HepG2 (cell line): ENCODE results near the gene SHBG. TPM values are rescaled to one million over a fixed set of nuclear protein-coding genes. Genes with fewer than 3 reads are reported as not detected.

ENCODE experiments used
- CENPT ChIP-seq: sonication (generic); formaldehyde crosslinking; IDR thresholded peaks from 2 replicates; pipeline ENCODE4 v1.8.0; 2022; ENCODE audit warnings: low read depth, mild to moderate bottlenecking, moderate library complexity, missing genetic modification reagents
- ETV5 ChIP-seq: IDR thresholded peaks from 2 replicates; pipeline ENCODE4 v1.6.1; 2018; ENCODE audit warnings: missing biosample characterization, missing genetic modification reagents, inconsistent platforms, borderline replicate concordance
- HDAC1 ChIP-seq: sonication (generic); formaldehyde crosslinking; IDR thresholded peaks from 2 replicates; pipeline ENCODE4 v1.5.1; 2020; ENCODE audit warnings: mild to moderate bottlenecking, missing genetic modification reagents
- HDAC6 ChIP-seq: fragments of 200-600 bp; sonication (generic); IDR thresholded peaks from 2 replicates; pipeline ENCODE4 v1.7.0; 2017; ENCODE audit warnings: mild to moderate bottlenecking, antibody characterized with exemption, low read length, low read depth
- HNF4A ChIP-seq: sonication (generic); formaldehyde crosslinking; IDR thresholded peaks from 2 replicates; pipeline ENCODE4 v1.4.0; 2020; ENCODE audit warnings: missing genetic modification reagents
- IKZF1 ChIP-seq: fragments of 450-650 bp; IDR thresholded peaks from 2 replicates; pipeline ENCODE4 v1.7.1; 2016
- SKI ChIP-seq: fragments of 450-650 bp; IDR thresholded peaks from one replicate; pipeline ENCODE4 v1.6.1; 2018; ENCODE audit warnings: mild to moderate bottlenecking; ENCODE audit not compliant: partially characterized antibody
- THYN1 ChIP-seq: sonication (generic); formaldehyde crosslinking; IDR thresholded peaks from 2 replicates; pipeline ENCODE4 v1.8.1; 2023; ENCODE audit warnings: low read depth, mild to moderate bottlenecking, moderate library complexity, missing genetic modification reagents, borderline replicate concordance
- ZFX ChIP-seq: sonication (generic); formaldehyde crosslinking; IDR thresholded peaks from 2 replicates; pipeline ENCODE4 v1.4.0; 2020; ENCODE audit warnings: mild to moderate bottlenecking, low read depth, missing genetic modification reagents, moderate library complexity
- ZNF543 ChIP-seq: sonication (generic); formaldehyde crosslinking; IDR thresholded peaks from 2 replicates; pipeline ENCODE4 v1.4.0; 2020; ENCODE audit warnings: mild to moderate bottlenecking, missing genetic modification reagents
- ZNF670 ChIP-seq: sonication (generic); formaldehyde crosslinking; IDR thresholded peaks from 2 replicates; pipeline ENCODE4 v1.8.0; 2022; ENCODE audit warnings: mild to moderate bottlenecking, missing genetic modification reagents, borderline replicate concordance
- ZNF850 ChIP-seq: sonication (generic); formaldehyde crosslinking; conservative IDR thresholded peaks from 2 replicates; pipeline ENCODE4 v1.9.0; 2021; ENCODE audit warnings: mild to moderate bottlenecking, missing genetic modification reagents
- ZSCAN29 ChIP-seq: sonication (generic); formaldehyde crosslinking; conservative IDR thresholded peaks from 2 replicates; pipeline ENCODE4 v1.4.0; 2020; ENCODE audit warnings: mild to moderate bottlenecking, missing genetic modification reagents
- polyA plus RNA-seq, 8 experiments: library from polyadenylated mRNA; depleted of rRNA in 3 of 8; stranded (reverse) in 7 of 8; unstranded in 1 of 8; fragments of >200 nt; fragmentation: Illumina TruSeq in 4 of 8; extraction: Trizol in 4 of 8; gene quantifications; 2 replicates each; pipeline versions ENCODE4 v1.2.1 to v1.2.3, GENCODE V29; 2011 to 2016; ENCODE audit warnings: low read depth in 4 of 8, missing spikeins in 1 of 8, mixed read lengths in 1 of 8; ENCODE audit not compliant: insufficient read depth in 1 of 8
- total RNA-seq, 5 experiments: library from RNA; depleted of rRNA; stranded (reverse); fragments of >200 nt; fragmentation: Illumina TruSeq; extraction: Trizol; gene quantifications; 2 replicates each; pipeline ENCODE4 v1.2.3, GENCODE V29; 2016; ENCODE audit warnings: low read depth in 1 of 5
- TF ChIP-seq, protein P1 (sequence below): sonication (generic); formaldehyde crosslinking; IDR thresholded peaks from 2 replicates; pipeline ENCODE4 v1.8.0; 2023; ENCODE audit warnings: mild to moderate bottlenecking, missing genetic modification reagents
- TF ChIP-seq, protein P2 (sequence below): sonication (generic); formaldehyde crosslinking; IDR thresholded peaks from 2 replicates; pipeline ENCODE4 v1.9.0; 2021; ENCODE audit warnings: mild to moderate bottlenecking, missing genetic modification reagents
- TF ChIP-seq, protein P3 (sequence below): sonication (generic); formaldehyde crosslinking; IDR thresholded peaks from 2 replicates; pipeline ENCODE4 v1.4.0; 2020; ENCODE audit warnings: mild to moderate bottlenecking, missing genetic modification reagents
- TF ChIP-seq, protein P4 (sequence below): sonication (generic); formaldehyde crosslinking; IDR thresholded peaks from 2 replicates; pipeline ENCODE4; 2020; ENCODE audit warnings: missing genetic modification reagents, mild to moderate bottlenecking, borderline replicate concordance

SHBG gene
- total and polyA plus RNA-seq, 2 of the 13 experiments (the other 11 are each of a cell fraction or from before 2014, with no cell fraction given), result 4.0 to 6.1 TPM

DNA sequence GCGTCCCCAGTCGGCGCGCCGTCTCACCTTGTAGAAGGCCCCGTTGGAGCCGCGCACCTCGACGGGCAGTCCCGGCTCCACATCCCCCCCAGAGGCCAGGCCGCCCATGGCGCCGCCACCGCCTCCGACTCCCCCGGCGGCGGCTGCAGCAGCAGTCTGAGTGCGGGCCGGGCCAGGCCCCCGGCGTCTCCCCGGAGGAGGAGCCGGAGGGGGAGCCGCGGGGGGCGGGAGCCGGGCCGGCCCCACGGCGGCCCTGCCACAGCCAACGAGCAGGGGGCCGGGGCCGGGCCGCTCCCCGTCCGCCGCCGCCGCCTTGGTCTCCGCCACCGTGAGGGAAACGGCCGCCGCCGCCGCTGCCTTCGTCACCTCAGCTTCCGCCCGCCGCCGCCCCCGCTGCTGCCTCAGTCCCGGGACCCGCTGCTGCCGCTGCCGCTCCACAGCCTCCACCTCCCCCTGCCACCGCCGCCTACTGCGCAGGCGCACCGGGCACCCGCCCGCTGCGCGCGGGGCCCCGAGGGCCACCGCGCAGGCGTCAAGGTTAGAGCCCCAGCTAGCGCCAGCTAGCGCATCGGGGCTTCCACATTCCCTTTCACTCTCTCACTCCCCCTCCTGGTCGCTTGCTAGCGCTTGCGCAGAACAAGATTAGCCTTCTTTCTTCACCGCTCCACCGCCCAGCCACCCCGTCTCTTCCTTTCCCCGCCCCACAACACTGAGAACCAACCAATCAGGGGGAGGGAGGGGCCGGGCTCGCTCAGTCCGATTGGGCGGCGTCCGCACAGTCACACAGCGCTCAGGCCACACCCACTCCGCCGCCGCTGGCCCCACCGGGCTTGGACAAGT is 15.3 kb upstream of the SHBG start, which contains the start of gene FXR2 (continued):
- no peak for TF ChIP-seq HNF4A (CRISPR knock-in tag)
- no peak for TF ChIP-seq THYN1 (CRISPR knock-in tag)
- TF ChIP-seq, protein P1, sequence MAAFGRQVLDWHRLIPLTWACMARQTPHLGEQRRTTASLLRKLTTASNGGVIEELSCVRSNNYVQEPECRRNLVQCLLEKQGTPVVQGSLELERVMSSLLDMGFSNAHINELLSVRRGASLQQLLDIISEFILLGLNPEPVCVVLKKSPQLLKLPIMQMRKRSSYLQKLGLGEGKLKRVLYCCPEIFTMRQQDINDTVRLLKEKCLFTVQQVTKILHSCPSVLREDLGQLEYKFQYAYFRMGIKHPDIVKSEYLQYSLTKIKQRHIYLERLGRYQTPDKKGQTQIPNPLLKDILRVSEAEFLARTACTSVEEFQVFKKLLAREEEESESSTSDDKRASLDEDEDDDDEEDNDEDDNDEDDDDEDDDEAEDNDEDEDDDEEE (CRISPR knock-in tag), result no peak
- no peak for TF ChIP-seq ETV5 (CRISPR knock-in tag)
- no peak for TF ChIP-seq ZNF850
- TF ChIP-seq SKI, result peak; percentile 8
- TF ChIP-seq ZFX (CRISPR knock-in tag), result peak; percentile 65
- no peak for TF ChIP-seq ZNF670 (CRISPR knock-in tag)
- TF ChIP-seq CENPT (CRISPR knock-in tag), result no peak
- no peak for TF ChIP-seq HDAC6
- TF ChIP-seq ZSCAN29 (CRISPR knock-in tag), result no peak
- TF ChIP-seq, protein P2, sequence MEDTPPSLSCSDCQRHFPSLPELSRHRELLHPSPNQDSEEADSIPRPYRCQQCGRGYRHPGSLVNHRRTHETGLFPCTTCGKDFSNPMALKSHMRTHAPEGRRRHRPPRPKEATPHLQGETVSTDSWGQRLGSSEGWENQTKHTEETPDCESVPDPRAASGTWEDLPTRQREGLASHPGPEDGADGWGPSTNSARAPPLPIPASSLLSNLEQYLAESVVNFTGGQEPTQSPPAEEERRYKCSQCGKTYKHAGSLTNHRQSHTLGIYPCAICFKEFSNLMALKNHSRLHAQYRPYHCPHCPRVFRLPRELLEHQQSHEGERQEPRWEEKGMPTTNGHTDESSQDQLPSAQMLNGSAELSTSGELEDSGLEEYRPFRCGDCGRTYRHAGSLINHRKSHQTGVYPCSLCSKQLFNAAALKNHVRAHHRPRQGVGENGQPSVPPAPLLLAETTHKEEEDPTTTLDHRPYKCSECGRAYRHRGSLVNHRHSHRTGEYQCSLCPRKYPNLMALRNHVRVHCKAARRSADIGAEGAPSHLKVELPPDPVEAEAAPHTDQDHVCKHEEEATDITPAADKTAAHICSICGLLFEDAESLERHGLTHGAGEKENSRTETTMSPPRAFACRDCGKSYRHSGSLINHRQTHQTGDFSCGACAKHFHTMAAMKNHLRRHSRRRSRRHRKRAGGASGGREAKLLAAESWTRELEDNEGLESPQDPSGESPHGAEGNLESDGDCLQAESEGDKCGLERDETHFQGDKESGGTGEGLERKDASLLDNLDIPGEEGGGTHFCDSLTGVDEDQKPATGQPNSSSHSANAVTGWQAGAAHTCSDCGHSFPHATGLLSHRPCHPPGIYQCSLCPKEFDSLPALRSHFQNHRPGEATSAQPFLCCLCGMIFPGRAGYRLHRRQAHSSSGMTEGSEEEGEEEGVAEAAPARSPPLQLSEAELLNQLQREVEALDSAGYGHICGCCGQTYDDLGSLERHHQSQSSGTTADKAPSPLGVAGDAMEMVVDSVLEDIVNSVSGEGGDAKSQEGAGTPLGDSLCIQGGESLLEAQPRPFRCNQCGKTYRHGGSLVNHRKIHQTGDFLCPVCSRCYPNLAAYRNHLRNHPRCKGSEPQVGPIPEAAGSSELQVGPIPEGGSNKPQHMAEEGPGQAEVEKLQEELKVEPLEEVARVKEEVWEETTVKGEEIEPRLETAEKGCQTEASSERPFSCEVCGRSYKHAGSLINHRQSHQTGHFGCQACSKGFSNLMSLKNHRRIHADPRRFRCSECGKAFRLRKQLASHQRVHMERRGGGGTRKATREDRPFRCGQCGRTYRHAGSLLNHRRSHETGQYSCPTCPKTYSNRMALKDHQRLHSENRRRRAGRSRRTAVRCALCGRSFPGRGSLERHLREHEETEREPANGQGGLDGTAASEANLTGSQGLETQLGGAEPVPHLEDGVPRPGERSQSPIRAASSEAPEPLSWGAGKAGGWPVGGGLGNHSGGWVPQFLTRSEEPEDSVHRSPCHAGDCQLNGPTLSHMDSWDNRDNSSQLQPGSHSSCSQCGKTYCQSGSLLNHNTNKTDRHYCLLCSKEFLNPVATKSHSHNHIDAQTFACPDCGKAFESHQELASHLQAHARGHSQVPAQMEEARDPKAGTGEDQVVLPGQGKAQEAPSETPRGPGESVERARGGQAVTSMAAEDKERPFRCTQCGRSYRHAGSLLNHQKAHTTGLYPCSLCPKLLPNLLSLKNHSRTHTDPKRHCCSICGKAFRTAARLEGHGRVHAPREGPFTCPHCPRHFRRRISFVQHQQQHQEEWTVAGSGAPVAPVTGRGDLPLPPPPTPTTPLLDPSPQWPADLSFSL (CRISPR knock-in tag), result no peak
- no peak for TF ChIP-seq IKZF1
- TF ChIP-seq HDAC1 (CRISPR knock-in tag), result peak; percentile 45; the same call in 1 of the 2 replicates
- TF ChIP-seq, protein P3, sequence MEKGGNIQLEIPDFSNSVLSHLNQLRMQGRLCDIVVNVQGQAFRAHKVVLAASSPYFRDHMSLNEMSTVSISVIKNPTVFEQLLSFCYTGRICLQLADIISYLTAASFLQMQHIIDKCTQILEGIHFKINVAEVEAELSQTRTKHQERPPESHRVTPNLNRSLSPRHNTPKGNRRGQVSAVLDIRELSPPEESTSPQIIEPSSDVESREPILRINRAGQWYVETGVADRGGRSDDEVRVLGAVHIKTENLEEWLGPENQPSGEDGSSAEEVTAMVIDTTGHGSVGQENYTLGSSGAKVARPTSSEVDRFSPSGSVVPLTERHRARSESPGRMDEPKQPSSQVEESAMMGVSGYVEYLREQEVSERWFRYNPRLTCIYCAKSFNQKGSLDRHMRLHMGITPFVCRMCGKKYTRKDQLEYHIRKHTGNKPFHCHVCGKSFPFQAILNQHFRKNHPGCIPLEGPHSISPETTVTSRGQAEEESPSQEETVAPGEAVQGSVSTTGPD, result no peak
- TF ChIP-seq, protein P4, sequence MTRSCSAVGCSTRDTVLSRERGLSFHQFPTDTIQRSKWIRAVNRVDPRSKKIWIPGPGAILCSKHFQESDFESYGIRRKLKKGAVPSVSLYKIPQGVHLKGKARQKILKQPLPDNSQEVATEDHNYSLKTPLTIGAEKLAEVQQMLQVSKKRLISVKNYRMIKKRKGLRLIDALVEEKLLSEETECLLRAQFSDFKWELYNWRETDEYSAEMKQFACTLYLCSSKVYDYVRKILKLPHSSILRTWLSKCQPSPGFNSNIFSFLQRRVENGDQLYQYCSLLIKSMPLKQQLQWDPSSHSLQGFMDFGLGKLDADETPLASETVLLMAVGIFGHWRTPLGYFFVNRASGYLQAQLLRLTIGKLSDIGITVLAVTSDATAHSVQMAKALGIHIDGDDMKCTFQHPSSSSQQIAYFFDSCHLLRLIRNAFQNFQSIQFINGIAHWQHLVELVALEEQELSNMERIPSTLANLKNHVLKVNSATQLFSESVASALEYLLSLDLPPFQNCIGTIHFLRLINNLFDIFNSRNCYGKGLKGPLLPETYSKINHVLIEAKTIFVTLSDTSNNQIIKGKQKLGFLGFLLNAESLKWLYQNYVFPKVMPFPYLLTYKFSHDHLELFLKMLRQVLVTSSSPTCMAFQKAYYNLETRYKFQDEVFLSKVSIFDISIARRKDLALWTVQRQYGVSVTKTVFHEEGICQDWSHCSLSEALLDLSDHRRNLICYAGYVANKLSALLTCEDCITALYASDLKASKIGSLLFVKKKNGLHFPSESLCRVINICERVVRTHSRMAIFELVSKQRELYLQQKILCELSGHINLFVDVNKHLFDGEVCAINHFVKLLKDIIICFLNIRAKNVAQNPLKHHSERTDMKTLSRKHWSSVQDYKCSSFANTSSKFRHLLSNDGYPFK, result no peak; the same call in 1 of the 2 replicates
- no peak for TF ChIP-seq ZNF543
